Ovary (tissue), 9 donors: Measurements from ENCODE around the gene SH3GL3. TPM values are rescaled to one million over a fixed set of nuclear protein-coding genes. Genes with fewer than 3 reads are reported as not detected.

Source experiments
- DNase-seq, 5 donors: peaks; one replicate each; pipeline ENCODE4 v3.0.0-alpha.2; 2019 to 2020
- H3K27ac ChIP-seq, 2 donors: fragments of 200-600 bp; one replicate each; pipeline versions ENCODE4 v1.5.1 to v1.8.0; 2019 to 2022
- H3K27me3 ChIP-seq: fragments of 200-600 bp; one replicate; pipeline ENCODE4 v1.8.0; 2022
- H3K36me3 ChIP-seq: fragments of 200-600 bp; sonication (generic); one replicate; pipeline ENCODE4 v1.5.1; 2019
- H3K4me1 ChIP-seq: one replicate; pipeline ENCODE4 v1.8.1; 2013; ENCODE audit warnings: mild to moderate bottlenecking, moderate library complexity; ENCODE audit not compliant: insufficient read depth
- H3K4me3 ChIP-seq: fragments of 200-600 bp; sonication (generic); one replicate; pipeline ENCODE4 v1.5.1; 2017
- H3K9me3 ChIP-seq, 2 donors: fragments of 200-600 bp in 1 of 2; sonication (generic) in 1 of 2; one replicate each; pipeline versions ENCODE4 v1.5.1 to v1.8.1; 2013 to 2019; ENCODE audit warnings: mild to moderate bottlenecking in 1 of 2, moderate library complexity in 1 of 2
- EP300 ChIP-seq: sonication (generic); formaldehyde crosslinking; IDR thresholded peaks from one replicate; pipeline ENCODE4 v1.6.1; 2017; ENCODE audit warnings: antibody characterized with exemption
- POLR2A ChIP-seq: fragments of 450-650 bp; IDR thresholded peaks from one replicate; pipeline ENCODE4 v1.6.1; 2017; ENCODE audit warnings: antibody characterized with exemption, mild to moderate bottlenecking, moderate library complexity
- WGBS, 3 donors: extraction: QIAGEN DNeasy Blood & Tissue Kit in 1 of 3; methylation state at CpG; one replicate each; pipeline versions ENCODE4 v1.1.5 to v1.1.7; 2013 to 2017; 5-methylcytosine and 5-hydroxymethylcytosine counted together
- intact Hi-C, 4 donors: fragments of 100-400 bp; cut with DNase I; formaldehyde crosslinking; loops; one replicate each; pipeline versions ENCODE4 v1.11.0 to v1.15.1; 2022 to 2023
- polyA plus RNA-seq, 2 donors: library from polyadenylated mRNA; stranded (reverse); fragments of 200-250 nt in 1 of 2; fragments of 350-450 nt in 1 of 2; fragmentation: Illumina TruSeq in 1 of 2; extraction: RNeasy Lipid Tissue Mini Kit (QIAGEN cat#74804) in 1 of 2; gene quantifications; one replicate each; pipeline ENCODE4 v1.2.3, GENCODE V29; 2013 to 2014
- total RNA-seq, 7 donors: library from RNA; depleted of rRNA in 2 of 7; stranded (reverse); fragments of >200 nt in 2 of 7; fragmentation: NEBNext Ultra II Directional in 3 of 7; extraction: Animal tissue kit (Norgen Biotek cat#: 25700) in 3 of 7; gene quantifications; one replicate each; pipeline versions ENCODE4 v1.1.0 to v1.2.4, GENCODE V29; 2016 to 2023
- TF ChIP-seq, protein P1 (sequence below), 3 donors: fragments of 450-650 bp in 2 of 3; fragments of 200-600 bp in 1 of 3; IDR thresholded peaks; one replicate each; pipeline versions ENCODE4 v1.5.1 to v1.8.0; 2016 to 2022; ENCODE audit warnings: antibody characterized with exemption in 3 of 3, mild to moderate bottlenecking in 1 of 3
- donor health status: DM: no; HTN: no; CAD: no; lungs with moderate emphysema.
- donor health status: DM: no; HTN: no; CAD: no.
- donor health status: Bipolar disorder and iron deficiency.
- donor health status: DM: yes; HTN: yes; CAD: no.
- donor health status: DM: no; HTN: no; CAD: no.
- donor health status: DM: yes; HTN: yes; CAD: no.

SH3GL3 gene
- total and polyA plus RNA-seq, 9 donors: 0.25 to 4.9 (median 0.55) TPM; not detected in 1

DNA sequence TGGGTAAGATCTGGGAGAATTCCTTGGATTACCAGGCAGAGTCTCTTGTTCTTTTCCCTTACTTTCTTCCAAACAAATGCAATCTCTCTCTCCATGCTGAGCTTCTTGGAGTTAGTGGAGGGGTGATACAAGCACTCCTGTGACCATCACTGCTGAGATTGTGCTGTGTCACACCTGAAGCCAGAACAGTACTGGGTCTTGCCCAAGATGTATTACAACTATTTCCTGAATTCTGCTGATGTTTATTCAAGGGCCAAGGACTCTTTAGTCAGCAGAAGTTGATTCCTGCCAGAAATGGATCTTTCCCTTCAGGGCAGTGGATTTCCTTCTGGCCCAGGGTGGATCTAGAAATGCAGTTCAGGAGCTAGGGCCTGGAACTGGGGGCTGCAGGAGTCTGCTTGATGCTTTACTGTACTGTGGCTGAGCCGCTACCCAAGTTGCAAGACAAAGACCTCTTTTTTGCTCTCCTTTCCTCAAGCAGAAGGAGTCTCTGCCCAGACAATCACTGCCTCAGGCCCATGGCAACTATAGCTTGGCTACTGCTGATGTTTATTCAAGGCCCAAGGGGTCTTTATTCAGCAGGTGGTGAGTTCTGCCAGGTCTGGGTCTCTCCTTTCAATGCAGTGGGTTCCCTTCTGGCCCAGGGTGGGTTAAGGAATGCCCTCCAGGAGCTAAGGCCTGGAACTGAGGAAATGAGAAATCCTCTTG lies 98.8 kb downstream of the SH3GL3 start:
- Histone ChIP-seq H3K27me3 (no peaks in the 10 kb centered on the region), H3K27ac (no peak overlapping the region), H3K4me3 (no peak overlapping the region), H3K9me3 (no peaks in the 10 kb centered on the region), H3K36me3 (no peaks in the 10 kb centered on the region), H3K4me1 (no peaks in the 10 kb centered on the region)
- no peak for DNase-seq
- 89 to 93% (median 89%) methylated on average over 1 of the region's 1 CpG for WGBS, 3 donors
- intact Hi-C loops: no loop called here
- TF ChIP-seq, protein P1, sequence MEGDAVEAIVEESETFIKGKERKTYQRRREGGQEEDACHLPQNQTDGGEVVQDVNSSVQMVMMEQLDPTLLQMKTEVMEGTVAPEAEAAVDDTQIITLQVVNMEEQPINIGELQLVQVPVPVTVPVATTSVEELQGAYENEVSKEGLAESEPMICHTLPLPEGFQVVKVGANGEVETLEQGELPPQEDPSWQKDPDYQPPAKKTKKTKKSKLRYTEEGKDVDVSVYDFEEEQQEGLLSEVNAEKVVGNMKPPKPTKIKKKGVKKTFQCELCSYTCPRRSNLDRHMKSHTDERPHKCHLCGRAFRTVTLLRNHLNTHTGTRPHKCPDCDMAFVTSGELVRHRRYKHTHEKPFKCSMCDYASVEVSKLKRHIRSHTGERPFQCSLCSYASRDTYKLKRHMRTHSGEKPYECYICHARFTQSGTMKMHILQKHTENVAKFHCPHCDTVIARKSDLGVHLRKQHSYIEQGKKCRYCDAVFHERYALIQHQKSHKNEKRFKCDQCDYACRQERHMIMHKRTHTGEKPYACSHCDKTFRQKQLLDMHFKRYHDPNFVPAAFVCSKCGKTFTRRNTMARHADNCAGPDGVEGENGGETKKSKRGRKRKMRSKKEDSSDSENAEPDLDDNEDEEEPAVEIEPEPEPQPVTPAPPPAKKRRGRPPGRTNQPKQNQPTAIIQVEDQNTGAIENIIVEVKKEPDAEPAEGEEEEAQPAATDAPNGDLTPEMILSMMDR (IDR thresholded peaks at IDR 0.05): no peak
- TF ChIP-seq EP300 (no peak), POLR2A (no peak)

DNA sequence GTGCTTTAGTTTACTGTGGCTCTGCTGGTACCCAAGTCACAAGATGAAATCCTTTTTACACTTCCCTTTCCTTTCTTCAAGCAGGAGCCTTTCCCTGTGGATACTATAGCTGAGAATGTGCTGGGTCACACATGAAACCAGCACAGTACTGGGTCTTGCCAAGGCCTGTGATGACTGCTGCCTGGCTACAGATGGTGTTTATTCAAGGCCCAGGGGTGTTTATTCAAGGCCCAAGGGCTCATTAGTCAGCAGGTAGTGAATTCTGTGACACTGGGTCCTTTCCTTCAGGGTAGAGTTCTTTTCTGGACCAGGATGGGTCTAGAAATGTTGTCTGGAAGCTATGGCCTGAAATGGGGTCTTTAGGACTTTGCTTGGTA lies 99.4 kb downstream of the SH3GL3 start:
- no peak overlapping the region for H3K27ac ChIP-seq
- no peaks in the 10 kb centered on the region for H3K27me3 ChIP-seq
- H3K4me1 ChIP-seq: no peaks in the 10 kb centered on the region
- DNase-seq: no peak
- no peaks in the 10 kb centered on the region for H3K9me3 ChIP-seq
- intact Hi-C loops: no loop called here
- TF ChIP-seq EP300 (no peak), POLR2A (no peak)
- TF ChIP-seq, protein P1 (IDR thresholded peaks at IDR 0.05): no peak
- no peak overlapping the region for H3K4me3 ChIP-seq
- H3K36me3 ChIP-seq: no peaks in the 10 kb centered on the region

DNA sequence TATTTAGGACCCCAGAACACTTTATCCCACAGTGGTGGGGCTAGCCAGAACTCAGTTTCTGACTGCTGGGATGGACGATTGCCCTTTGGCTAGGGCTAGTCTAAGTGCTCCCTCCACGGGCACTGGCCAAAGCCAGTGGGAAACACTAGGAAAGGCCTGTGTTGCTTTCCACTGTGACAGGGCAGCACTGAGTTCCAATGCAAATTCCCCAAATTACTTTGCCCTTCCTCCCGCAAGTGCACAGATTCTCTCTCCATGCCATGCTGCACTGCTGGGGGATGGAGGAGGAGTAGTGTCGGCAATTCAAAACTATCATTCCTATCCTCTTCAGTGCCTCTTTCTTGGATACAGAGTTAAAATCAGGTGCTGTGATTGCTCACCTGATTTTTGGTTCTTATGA lies 100.0 kb downstream of the SH3GL3 start:
- H3K27me3 ChIP-seq: no peaks in the 10 kb centered on the region
- TF ChIP-seq EP300: no peak
- no peak for TF ChIP-seq POLR2A
- TF ChIP-seq, protein P1 (IDR thresholded peaks at IDR 0.05): no peak
- no peaks in the 10 kb centered on the region for H3K36me3 ChIP-seq
- intact Hi-C loops: no loop called here
- WGBS, 3 donors: 78 to 84% (median 80%) methylated on average over 4 of the region's 4 CpGs
- no peaks in the 10 kb centered on the region for H3K9me3 ChIP-seq
- no peak overlapping the region for H3K27ac ChIP-seq
- H3K4me1 ChIP-seq: no peaks in the 10 kb centered on the region
- DNase-seq: no peak
- H3K4me3 ChIP-seq: no peak overlapping the region

DNA sequence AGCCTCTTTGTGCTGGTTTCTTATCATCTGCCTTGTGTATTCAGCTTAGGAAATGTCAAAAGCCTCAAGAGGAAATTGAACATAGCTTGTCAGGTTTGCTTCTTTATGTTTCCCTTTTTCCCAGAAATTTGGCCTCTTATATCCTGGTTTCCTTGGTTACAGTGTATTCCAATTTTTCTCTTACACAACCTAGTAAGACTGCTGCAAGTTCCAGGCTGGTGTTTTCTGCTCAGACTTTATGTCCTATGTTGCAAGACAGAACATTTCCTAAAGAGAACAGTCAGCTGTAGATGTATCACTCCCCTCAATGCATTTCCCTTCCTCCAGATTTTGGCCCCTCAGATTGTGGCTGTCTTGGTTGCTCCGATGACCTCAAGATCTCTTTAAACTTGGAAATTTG lies 102.5 kb downstream of the SH3GL3 start:
- no peaks in the 10 kb centered on the region for H3K27me3 ChIP-seq
- DNase-seq: no peak
- H3K36me3 ChIP-seq: no peaks in the 10 kb centered on the region
- no peaks in the 10 kb centered on the region for H3K4me1 ChIP-seq
- H3K27ac ChIP-seq: no peak overlapping the region
- TF ChIP-seq POLR2A: no peak
- no peak overlapping the region for H3K4me3 ChIP-seq
- 62 to 71% (median 68%) methylated on average over 1 of the region's 1 CpG for WGBS, 3 donors
- intact Hi-C loops: loop anchor here in 2 of 4 donors (10.0 kb wide), 1 partner anchor 105 kb away; the partner anchor contains the start of gene SH3GL3 (in 2 of the 2)
- no peaks in the 10 kb centered on the region for H3K9me3 ChIP-seq

DNA sequence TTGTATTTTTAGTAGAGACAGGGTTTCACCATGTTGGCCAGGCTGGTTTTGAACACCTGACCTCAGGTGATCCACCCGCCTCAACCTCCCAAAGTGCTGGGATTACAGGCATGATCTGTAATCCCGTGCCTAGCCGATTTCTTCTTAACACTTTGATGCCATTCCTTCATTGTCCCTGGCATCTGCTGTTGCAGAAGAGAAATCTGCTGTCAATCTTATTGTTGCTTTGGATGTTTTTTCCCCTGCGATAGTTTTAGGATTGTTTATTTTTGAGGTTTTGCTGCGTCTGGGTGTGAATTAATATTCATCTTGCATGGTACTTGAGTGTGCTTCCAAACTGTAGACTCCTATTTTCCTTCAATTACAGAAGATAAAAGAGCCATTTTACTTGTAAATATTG lies 107.4 kb downstream of the SH3GL3 start:
- TF ChIP-seq, protein P1 (IDR thresholded peaks at IDR 0.05): no peak
- TF ChIP-seq POLR2A: no peak
- no peak for TF ChIP-seq EP300
- H3K36me3 ChIP-seq: no peaks in the 10 kb centered on the region
- H3K4me3 ChIP-seq: no peak overlapping the region
- H3K9me3 ChIP-seq: no peaks in the 10 kb centered on the region
- H3K27ac ChIP-seq: no peak overlapping the region
- H3K4me1 ChIP-seq: no peaks in the 10 kb centered on the region
- 91 to 94% (median 94%) methylated on average over 5 of the region's 5 CpGs for WGBS, 3 donors
- H3K27me3 ChIP-seq: no peaks in the 10 kb centered on the region
- intact Hi-C loops: loop anchor here in 2 of 4 donors (10.0 kb wide), 1 partner anchor 110 kb away; the partner anchor contains the start of gene SH3GL3 (in 2 of the 2)
- no peak for DNase-seq
